ENCODE measurements around the gene PHGDH. TPM values are rescaled to one million over a fixed set of nuclear protein-coding genes. Genes with fewer than 3 reads are reported as not detected.

PHGDH gene
- total RNA-seq, 1 donor from 2014 or later, result 217 TPM

GRCh38 chr1:119712342-119713038 lies 756 bp downstream of the PHGDH start:
- Mint-ChIP-seq H3K4me3 (peak overlapping the region; percentile 94), H3K4me1 (ENCODE audit: unreplicated experiment) (peaks cover 42% of the 10 kb centered on the region), H3K36me3 (peaks cover 7% of the 10 kb centered on the region)

GRCh38 chr1:119713039-119713748 lies 1.5 kb downstream of the PHGDH start:
- Mint-ChIP-seq H3K4me3 (peak overlapping the region; percentile 94), H3K36me3 (peaks cover 10% of the 10 kb centered on the region), H3K27ac (peak overlapping the region; percentile 94), H3K4me1 (ENCODE audit: unreplicated experiment) (peaks cover 45% of the 10 kb centered on the region), H3K9me3 (no peaks in the 10 kb centered on the region), H3K27me3 (no peaks in the 10 kb centered on the region)
- no peak for TF ChIP-seq CTCF (conservative IDR thresholded peaks at IDR 0.05)
- no peak for DNase-seq (ENCODE audit: extremely low spot score, unreplicated experiment)

More at GRCh38 chr1:119712342-119713038, 756 bp downstream of the PHGDH start:
- peak overlapping the region; percentile 94 for H3K27ac Mint-ChIP-seq
- H3K9me3 Mint-ChIP-seq, result no peaks in the 10 kb centered on the region
- peak; percentile 81 for DNase-seq (ENCODE audit: extremely low spot score, unreplicated experiment)
- no peaks in the 10 kb centered on the region for H3K27me3 Mint-ChIP-seq
- no peak for TF ChIP-seq CTCF (conservative IDR thresholded peaks at IDR 0.05)

GRCh38 chr1:119713749-119714456 lies 2.2 kb downstream of the PHGDH start:
- Mint-ChIP-seq H3K4me1 (ENCODE audit: unreplicated experiment) (peaks cover 47% of the 10 kb centered on the region), H3K4me3 (peak overlapping the region; percentile 94), H3K36me3 (peaks cover 10% of the 10 kb centered on the region), H3K9me3 (no peaks in the 10 kb centered on the region), H3K27ac (peak overlapping the region; percentile 94), H3K27me3 (no peaks in the 10 kb centered on the region)
- TF ChIP-seq CTCF (conservative IDR thresholded peaks at IDR 0.05), result no peak
- DNase-seq (ENCODE audit: extremely low spot score, unreplicated experiment), result no peak

GRCh38 chr1:119714583-119714982 lies 2.8 kb downstream of the PHGDH start:
- Mint-ChIP-seq H3K27ac (peak overlapping the region; percentile 94), H3K27me3 (no peaks in the 10 kb centered on the region), H3K9me3 (no peaks in the 10 kb centered on the region), H3K36me3 (peaks cover 10% of the 10 kb centered on the region), H3K4me1 (ENCODE audit: unreplicated experiment) (peaks cover 52% of the 10 kb centered on the region), H3K4me3 (peak overlapping the region; percentile 94)
- DNase-seq (ENCODE audit: extremely low spot score, unreplicated experiment), result no peak
- TF ChIP-seq CTCF (conservative IDR thresholded peaks at IDR 0.05), result no peak

GRCh38 chr1:119715542-119715941 lies 3.8 kb downstream of the PHGDH start:
- no peaks in the 10 kb centered on the region for H3K27me3 Mint-ChIP-seq
- H3K4me1 Mint-ChIP-seq (ENCODE audit: unreplicated experiment), result peaks cover 52% of the 10 kb centered on the region
- peaks cover 15% of the 10 kb centered on the region for H3K36me3 Mint-ChIP-seq
- TF ChIP-seq CTCF (conservative IDR thresholded peaks at IDR 0.05), result no peak
- DNase-seq (ENCODE audit: extremely low spot score, unreplicated experiment), result no peak
- H3K9me3 Mint-ChIP-seq, result no peaks in the 10 kb centered on the region
- H3K27ac Mint-ChIP-seq, result peak overlapping the region; percentile 71
- peak overlapping the region; percentile 83 for H3K4me3 Mint-ChIP-seq
